Mesendoderm (in vitro differentiated cells): ENCODE data around the gene CLEC18B.
"Not testable (repeated sequence)": the region's sequence is repeated elsewhere in the genome, so short reads cannot be mapped to it uniquely, and the experiment has no call there.

Experiments used
- DNase-seq: peaks from one replicate; pipeline ENCODE4 v3.0.0; 2013
- H2AK5ac ChIP-seq: 2 replicates; pipeline ENCODE4 v1.6.1; 2013; ENCODE audit warnings: low read length, inconsistent platforms
- H2BK120ac ChIP-seq: 2 replicates; pipeline ENCODE4 v1.6.1; 2013; ENCODE audit warnings: low read depth, mild to moderate bottlenecking, low read length, moderate library complexity, mixed read lengths
- H2BK15ac ChIP-seq: replicated peaks from 2 replicates; pipeline ENCODE4 v1.6.1; 2013; ENCODE audit warnings: low read depth, mild to moderate bottlenecking, moderate library complexity
- H2BK5ac ChIP-seq: 2 replicates; pipeline ENCODE4 v1.6.1; 2013; ENCODE audit warnings: low read length, inconsistent platforms
- H3K18ac ChIP-seq: 2 replicates; pipeline ENCODE4 v1.6.1; 2013; ENCODE audit warnings: mild to moderate bottlenecking, low read length, mixed read lengths
- H3K23ac ChIP-seq: one replicate; pipeline ENCODE4 v1.6.1; 2013; ENCODE audit warnings: low read length
- H3K27ac ChIP-seq: 2 replicates; pipeline ENCODE4 v1.5.1; 2013; ENCODE audit warnings: low read depth, mild to moderate bottlenecking, inconsistent platforms, low read length, moderate library complexity
- H3K27me3 ChIP-seq: 2 replicates; pipeline ENCODE4 v1.6.1; 2013; ENCODE audit warnings: low read length, control low read depth, mild to moderate bottlenecking, inconsistent platforms; ENCODE audit not compliant: insufficient read depth, poor library complexity
- H3K36me3 ChIP-seq: 2 replicates; pipeline ENCODE4 v1.6.1; 2013; ENCODE audit warnings: low read length, inconsistent platforms; ENCODE audit not compliant: control insufficient read depth, insufficient read depth
- H3K4ac ChIP-seq: one replicate; pipeline ENCODE4 v1.6.1; 2013; ENCODE audit warnings: low read depth, mild to moderate bottlenecking, low read length, moderate library complexity
- H3K4me1 ChIP-seq: 2 replicates; pipeline ENCODE4 v1.6.1; 2013; ENCODE audit warnings: low read depth, low read length, inconsistent platforms; ENCODE audit not compliant: control insufficient read depth
- H3K4me2 ChIP-seq: 2 replicates; pipeline ENCODE4 v1.6.1; 2013; ENCODE audit warnings: low read length
- H3K4me3 ChIP-seq: 2 replicates; pipeline ENCODE4 v1.5.1; 2013; ENCODE audit warnings: mild to moderate bottlenecking, low read length
- H3K56ac ChIP-seq: one replicate; pipeline ENCODE4 v1.6.1; 2013; ENCODE audit warnings: low read length
- H3K79me1 ChIP-seq: 2 replicates; pipeline ENCODE4 v1.6.1; 2013; ENCODE audit warnings: low read length, inconsistent platforms
- H3K79me2 ChIP-seq: 2 replicates; pipeline ENCODE4 v1.6.1; 2013; ENCODE audit warnings: mild to moderate bottlenecking, low read length; ENCODE audit not compliant: control insufficient read depth, insufficient read depth
- H3K9ac ChIP-seq: 2 replicates; pipeline ENCODE4 v1.6.1; 2013; ENCODE audit warnings: low read length, inconsistent platforms
- H4K5ac ChIP-seq: one replicate; pipeline ENCODE4 v1.6.1; 2013; ENCODE audit warnings: low read length
- H4K8ac ChIP-seq: one replicate; pipeline ENCODE4 v1.6.1; 2013; ENCODE audit warnings: low read depth, mild to moderate bottlenecking, control low read depth, low read length, moderate library complexity
- WGBS: extraction: QIAGEN DNeasy Blood & Tissue Kit; methylation state at CpG from one replicate; pipeline ENCODE4 v1.1.7; 2013; ENCODE audit warnings: low lambda C conversion rate, missing lambda C conversion rate; ENCODE audit not compliant: insufficient coverage; ENCODE audit errors: extremely low coverage; 5-methylcytosine and 5-hydroxymethylcytosine counted together

The CLEC18B gene

GRCh38 chr16:74372953-74373846 lies 48.1 kb downstream of the CLEC18B start:
- H4K5ac ChIP-seq: no peak overlapping the region
- WGBS: no CpG with 5 or more reads among the region's 10 CpGs
- H2BK120ac ChIP-seq: no peak overlapping the region
- H2BK15ac ChIP-seq: no peak overlapping the region
- H2AK5ac ChIP-seq: no peak overlapping the region
- no peaks in the 10 kb centered on the region for H3K79me2 ChIP-seq
- H3K4me1 ChIP-seq: no peaks in the 10 kb centered on the region
- no peaks in the 10 kb centered on the region for H3K36me3 ChIP-seq
- H3K4ac ChIP-seq: no peak overlapping the region
- no peak overlapping the region for H3K23ac ChIP-seq
- H3K27ac ChIP-seq: no peak overlapping the region
- no peak overlapping the region for H3K4me2 ChIP-seq
- H2BK5ac ChIP-seq: no peak overlapping the region
- H3K9ac ChIP-seq: no peak overlapping the region
- no peak overlapping the region for H4K8ac ChIP-seq
- H3K18ac ChIP-seq: no peak overlapping the region
- H3K4me3 ChIP-seq: no peak overlapping the region
- no peak for DNase-seq
- no peaks in the 10 kb centered on the region for H3K27me3 ChIP-seq
- H3K56ac ChIP-seq: no peak overlapping the region
- no peaks in the 10 kb centered on the region for H3K79me1 ChIP-seq

- Histone ChIP-seq H4K5ac (no peak overlapping the region), H3K23ac (no peak overlapping the region), H2BK5ac (no peak overlapping the region), H3K4me2 (no peak overlapping the region), H2BK120ac (no peak overlapping the region), H3K27ac (no peak overlapping the region), H3K79me2 (no peaks in the 10 kb centered on the region), H3K18ac (no peak overlapping the region), H2BK15ac (no peak overlapping the region), H3K4me1 (no peaks in the 10 kb centered on the region), H2AK5ac (no peak overlapping the region), H3K36me3 (no peaks in the 10 kb centered on the region), H3K56ac (no peak overlapping the region), H3K9ac (no peak overlapping the region), H3K4ac (no peak overlapping the region), H4K8ac (no peak overlapping the region), H3K27me3 (no peaks in the 10 kb centered on the region), H3K79me1 (no peaks in the 10 kb centered on the region), H3K4me3 (no peak overlapping the region)
- WGBS: no CpG with 5 or more reads among the region's 5 CpGs
- no peak for DNase-seq
These were observed 48.9 kb downstream of the CLEC18B start for GRCh38 chr16:74372369-74372768.

- not testable (repeated sequence) for H4K8ac ChIP-seq, H3K27ac ChIP-seq, H3K56ac ChIP-seq, H3K79me1 ChIP-seq, H3K4me2 ChIP-seq, H3K4me3 ChIP-seq, H2BK15ac ChIP-seq, H3K9ac ChIP-seq, H3K79me2 ChIP-seq, DNase-seq, H2BK120ac ChIP-seq, H3K27me3 ChIP-seq, H2BK5ac ChIP-seq, H3K23ac ChIP-seq, H3K4ac ChIP-seq, H2AK5ac ChIP-seq, H3K4me1 ChIP-seq, H4K5ac ChIP-seq, H3K36me3 ChIP-seq, H3K18ac ChIP-seq
- no CpG with 5 or more reads among the region's 20 CpGs for whole genome bisulfite sequencing
These were observed 50.7 kb downstream of the CLEC18B start for GRCh38 chr16:74370338-74371135.

GRCh38 chr16:74368002-74368911 lies 53.0 kb downstream of the CLEC18B start:
- not testable (repeated sequence) for H3K4me3 ChIP-seq, H3K23ac ChIP-seq, H3K79me1 ChIP-seq, H2AK5ac ChIP-seq, H3K4me2 ChIP-seq, H3K79me2 ChIP-seq, H4K8ac ChIP-seq, H3K4me1 ChIP-seq, H3K27me3 ChIP-seq, H3K4ac ChIP-seq, H3K18ac ChIP-seq, H2BK15ac ChIP-seq, H3K36me3 ChIP-seq, H4K5ac ChIP-seq, H3K27ac ChIP-seq, H2BK120ac ChIP-seq, H2BK5ac ChIP-seq
- Histone ChIP-seq H3K9ac (peak overlapping the region; percentile 84), H3K56ac (peak overlapping the region; percentile 87)
- no CpG with 5 or more reads among the region's 81 CpGs for WGBS
- peak; percentile 90 for DNase-seq

- not testable (repeated sequence) for H3K36me3 ChIP-seq, H3K18ac ChIP-seq, H3K79me2 ChIP-seq, H3K27ac ChIP-seq, H3K23ac ChIP-seq, H2AK5ac ChIP-seq, H4K8ac ChIP-seq, H2BK15ac ChIP-seq, H3K27me3 ChIP-seq, H3K79me1 ChIP-seq, H3K4me1 ChIP-seq, H2BK5ac ChIP-seq, H4K5ac ChIP-seq, H2BK120ac ChIP-seq
- Histone ChIP-seq H3K4ac (peak overlapping the region; percentile 52), H3K4me2 (peak overlapping the region; percentile 28), H3K56ac (peak overlapping the region; percentile 87), H3K9ac (peak overlapping the region; percentile 84), H3K4me3 (peak overlapping the region; percentile 52)
- WGBS: no CpG with 5 or more reads among the region's 35 CpGs
- peak; percentile 37 for DNase-seq
These were observed 53.7 kb downstream of the CLEC18B start for GRCh38 chr16:74367469-74368001.
